ENCODE measurements around the gene ACTRT3.

DNA sequence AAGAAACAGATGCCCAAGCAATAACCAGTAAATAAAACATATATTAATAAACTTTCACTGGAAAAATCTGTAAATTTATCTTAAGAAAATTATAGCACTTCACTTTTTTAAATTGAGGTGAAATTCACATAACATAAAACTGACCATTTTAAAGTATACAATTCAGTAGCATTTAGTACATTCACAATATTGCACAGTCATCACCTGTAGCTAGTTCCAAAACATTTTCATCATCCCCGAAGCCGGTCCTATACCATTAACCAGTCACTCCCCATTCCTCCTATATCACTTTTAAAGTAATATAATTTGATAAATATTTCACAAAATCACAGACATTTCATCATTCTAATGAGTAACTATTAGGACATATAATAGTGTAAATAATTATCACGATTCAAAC, 35.3 kb upstream of the ACTRT3 start:
- TF ChIP-seq PAF1 (CRISPR knock-in tag; IDR thresholded peaks at IDR 0.05), result no peak
- TF ChIP-seq ZNF788 (CRISPR knock-in tag; IDR thresholded peaks at IDR 0.05; ENCODE audit: borderline replicate concordance), result no peak
- no peak for TF ChIP-seq MTA1 (CRISPR knock-in tag; IDR thresholded peaks at IDR 0.05; ENCODE audit: borderline replicate concordance)
- TF ChIP-seq TGIF2 (CRISPR knock-in tag; IDR thresholded peaks at IDR 0.05), result no peak
- TF ChIP-seq, protein P1, sequence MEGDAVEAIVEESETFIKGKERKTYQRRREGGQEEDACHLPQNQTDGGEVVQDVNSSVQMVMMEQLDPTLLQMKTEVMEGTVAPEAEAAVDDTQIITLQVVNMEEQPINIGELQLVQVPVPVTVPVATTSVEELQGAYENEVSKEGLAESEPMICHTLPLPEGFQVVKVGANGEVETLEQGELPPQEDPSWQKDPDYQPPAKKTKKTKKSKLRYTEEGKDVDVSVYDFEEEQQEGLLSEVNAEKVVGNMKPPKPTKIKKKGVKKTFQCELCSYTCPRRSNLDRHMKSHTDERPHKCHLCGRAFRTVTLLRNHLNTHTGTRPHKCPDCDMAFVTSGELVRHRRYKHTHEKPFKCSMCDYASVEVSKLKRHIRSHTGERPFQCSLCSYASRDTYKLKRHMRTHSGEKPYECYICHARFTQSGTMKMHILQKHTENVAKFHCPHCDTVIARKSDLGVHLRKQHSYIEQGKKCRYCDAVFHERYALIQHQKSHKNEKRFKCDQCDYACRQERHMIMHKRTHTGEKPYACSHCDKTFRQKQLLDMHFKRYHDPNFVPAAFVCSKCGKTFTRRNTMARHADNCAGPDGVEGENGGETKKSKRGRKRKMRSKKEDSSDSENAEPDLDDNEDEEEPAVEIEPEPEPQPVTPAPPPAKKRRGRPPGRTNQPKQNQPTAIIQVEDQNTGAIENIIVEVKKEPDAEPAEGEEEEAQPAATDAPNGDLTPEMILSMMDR (CRISPR knock-in tag; IDR thresholded peaks at IDR 0.05), result no peak
